GM12865 (cell line): ENCODE data around the gene PTPRN2.

Experiments used
- DNase-seq: peaks from one replicate; pipeline ENCODE4 v3.0.0; 2010; ENCODE audit warnings: low read depth
- H3K4me3 ChIP-seq: 2 replicates; pipeline ENCODE4 v1.5.1; 2011; ENCODE audit warnings: mild to moderate bottlenecking, low read depth, low read length, control low read depth
- TF ChIP-seq, protein P1 (sequence below): IDR thresholded peaks from 2 replicates; pipeline ENCODE4 v1.5.1; 2011; ENCODE audit warnings: low read length, control low read depth, low read depth, inconsistent platforms; ENCODE audit not compliant: insufficient read depth; ENCODE audit errors: missing control alignments

PTPRN2 gene

DNA sequence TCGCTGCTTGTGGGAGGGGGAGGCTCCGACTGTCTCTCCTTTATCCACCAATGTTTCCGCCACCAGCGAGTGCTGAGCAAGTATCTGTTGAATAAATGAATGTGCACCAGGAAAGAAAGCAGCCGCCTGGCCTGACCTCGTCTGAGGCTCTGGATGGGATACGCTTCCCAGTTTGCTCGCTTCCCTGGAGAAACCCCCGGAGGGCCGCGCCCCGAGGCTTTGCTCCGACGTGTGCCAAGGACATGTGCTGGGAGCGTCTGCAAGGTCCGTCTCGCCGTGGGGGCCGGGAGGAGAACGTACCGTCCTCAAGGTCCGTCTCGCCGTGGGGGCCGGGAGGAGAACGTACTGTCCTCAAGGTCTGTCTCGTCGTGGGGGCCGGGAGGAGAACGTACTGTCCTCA, 714.4 kb downstream of the PTPRN2 start:
- TF ChIP-seq, protein P1, sequence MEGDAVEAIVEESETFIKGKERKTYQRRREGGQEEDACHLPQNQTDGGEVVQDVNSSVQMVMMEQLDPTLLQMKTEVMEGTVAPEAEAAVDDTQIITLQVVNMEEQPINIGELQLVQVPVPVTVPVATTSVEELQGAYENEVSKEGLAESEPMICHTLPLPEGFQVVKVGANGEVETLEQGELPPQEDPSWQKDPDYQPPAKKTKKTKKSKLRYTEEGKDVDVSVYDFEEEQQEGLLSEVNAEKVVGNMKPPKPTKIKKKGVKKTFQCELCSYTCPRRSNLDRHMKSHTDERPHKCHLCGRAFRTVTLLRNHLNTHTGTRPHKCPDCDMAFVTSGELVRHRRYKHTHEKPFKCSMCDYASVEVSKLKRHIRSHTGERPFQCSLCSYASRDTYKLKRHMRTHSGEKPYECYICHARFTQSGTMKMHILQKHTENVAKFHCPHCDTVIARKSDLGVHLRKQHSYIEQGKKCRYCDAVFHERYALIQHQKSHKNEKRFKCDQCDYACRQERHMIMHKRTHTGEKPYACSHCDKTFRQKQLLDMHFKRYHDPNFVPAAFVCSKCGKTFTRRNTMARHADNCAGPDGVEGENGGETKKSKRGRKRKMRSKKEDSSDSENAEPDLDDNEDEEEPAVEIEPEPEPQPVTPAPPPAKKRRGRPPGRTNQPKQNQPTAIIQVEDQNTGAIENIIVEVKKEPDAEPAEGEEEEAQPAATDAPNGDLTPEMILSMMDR = no peak
- DNase-seq = no peak
- H3K4me3 ChIP-seq = no peak overlapping the region

DNA sequence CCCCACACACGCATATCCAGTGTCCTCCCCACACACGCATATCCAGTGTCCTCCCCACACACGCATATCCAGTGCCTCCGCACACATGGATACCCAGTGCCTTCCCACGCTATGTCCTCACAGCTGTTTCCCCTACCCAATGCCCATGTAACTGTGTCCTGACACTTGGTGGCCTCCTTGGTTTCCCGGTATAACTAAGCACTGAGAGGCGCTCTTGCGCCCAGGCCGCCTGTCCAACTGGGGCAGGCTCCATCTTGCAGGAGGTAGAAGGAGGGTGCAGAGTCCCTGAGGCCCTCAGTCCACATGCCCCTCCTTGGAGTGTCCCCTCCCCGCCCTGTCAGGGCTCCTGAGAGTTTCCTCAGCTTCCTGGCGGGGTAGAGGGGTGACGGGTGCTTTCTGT, 715.2 kb downstream of the PTPRN2 start:
- no peak for DNase-seq
- TF ChIP-seq, protein P1 = no peak
- no peak overlapping the region for H3K4me3 ChIP-seq

DNA sequence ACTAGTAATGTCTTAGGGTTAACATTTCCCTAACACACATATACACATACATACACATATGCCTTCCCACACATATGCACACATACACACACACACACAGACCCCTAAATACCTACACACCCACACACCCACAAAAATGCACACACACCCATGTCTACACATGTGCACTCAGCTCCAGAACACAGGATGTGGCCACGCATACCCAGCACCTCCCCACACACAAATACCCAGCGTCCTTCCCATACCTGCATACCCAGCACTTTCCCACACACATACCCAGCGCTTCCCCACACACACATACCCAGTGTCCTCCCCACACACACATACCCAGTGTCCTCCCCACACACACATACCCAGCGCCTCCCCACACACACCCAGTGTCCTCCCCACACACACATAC, 715.9 kb downstream of the PTPRN2 start:
- TF ChIP-seq, protein P1 = no peak
- DNase-seq = no peak
- no peak overlapping the region for H3K4me3 ChIP-seq

DNA sequence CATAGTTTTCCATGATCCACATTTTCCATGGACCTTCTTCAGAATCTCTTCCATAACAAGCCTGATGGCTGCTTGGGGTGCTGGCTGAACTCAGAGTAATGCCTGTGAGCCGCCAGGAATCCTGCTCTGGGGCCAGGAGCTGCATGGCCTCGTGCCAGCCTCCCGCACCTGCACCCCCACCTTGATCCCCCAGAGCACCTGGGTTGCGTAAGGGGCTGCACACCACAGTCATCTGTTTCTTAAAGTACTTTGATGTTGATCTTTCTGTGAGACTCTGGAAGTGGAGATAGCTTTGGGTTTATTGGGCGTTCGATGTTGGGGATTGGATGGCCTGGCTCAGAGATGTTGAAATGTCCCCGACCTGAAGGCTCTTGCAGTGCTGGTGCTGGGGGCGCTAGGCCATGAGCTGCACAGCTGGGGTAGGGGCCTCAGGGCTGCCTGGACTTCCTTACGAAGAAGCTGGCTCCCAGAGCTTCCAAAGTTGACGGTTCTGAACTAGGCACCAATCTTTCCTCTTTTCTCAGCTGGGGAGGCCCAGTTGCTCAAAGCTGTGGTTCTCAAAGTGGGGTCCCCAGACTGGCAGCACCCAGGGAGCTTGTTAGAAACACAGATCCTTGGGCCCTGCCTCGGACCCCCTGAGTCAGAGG, 716.9 kb downstream of the PTPRN2 start:
- DNase-seq = no peak
- TF ChIP-seq, protein P1 = no peak
- no peak overlapping the region for H3K4me3 ChIP-seq

DNA sequence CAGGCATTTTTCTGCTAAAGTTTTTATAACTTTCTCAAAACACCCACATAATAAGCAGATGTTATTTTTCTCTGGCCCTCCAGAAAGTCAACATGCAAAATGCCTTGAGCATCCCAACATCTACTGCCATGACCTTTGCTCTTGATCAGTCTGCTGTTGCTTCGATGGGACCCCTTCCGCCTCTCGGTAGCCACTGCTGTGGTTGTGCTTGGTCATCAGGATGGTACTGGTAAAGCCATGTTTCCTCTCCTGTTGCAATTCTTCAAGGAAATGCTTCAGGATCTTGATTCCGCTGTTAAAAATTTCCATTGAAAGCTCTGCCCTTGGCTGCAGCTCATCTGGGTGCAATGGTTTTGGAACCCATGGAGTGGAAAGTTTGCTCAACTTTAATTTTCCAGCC, 717.8 kb downstream of the PTPRN2 start:
- DNase-seq = no peak
- TF ChIP-seq, protein P1 = no peak
- H3K4me3 ChIP-seq = no peak overlapping the region

DNA sequence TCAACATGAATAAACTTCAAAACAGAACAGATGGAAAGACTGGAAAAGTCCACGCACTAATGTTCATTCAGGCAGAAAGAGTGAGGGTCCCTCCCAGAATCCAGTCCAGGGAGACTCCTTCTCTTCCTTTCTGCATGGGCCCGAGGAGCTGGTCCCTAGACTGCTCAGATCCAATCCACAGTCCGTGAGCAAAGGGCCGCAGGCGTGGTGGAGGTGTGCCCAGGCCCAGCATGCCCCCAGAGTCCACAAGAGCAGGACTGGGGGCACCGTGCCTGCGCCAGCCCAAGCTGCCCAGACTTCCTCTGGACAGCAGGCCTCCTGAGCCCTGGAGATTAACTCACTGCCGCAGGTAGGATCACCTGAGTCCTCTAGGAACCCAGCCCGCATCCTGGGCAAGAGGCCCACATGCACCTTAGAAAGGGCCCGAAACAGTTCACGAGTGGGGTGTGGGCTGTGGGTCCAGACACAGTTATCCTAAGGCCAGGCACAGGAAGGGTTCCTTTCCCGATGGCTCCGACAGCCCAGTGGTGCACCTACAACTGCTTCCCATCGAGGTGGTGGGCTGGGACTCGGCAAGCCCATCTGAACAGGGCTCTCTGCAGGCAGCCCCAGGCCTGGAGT, 719.8 kb downstream of the PTPRN2 start:
- TF ChIP-seq, protein P1 = no peak
- H3K4me3 ChIP-seq = no peak overlapping the region
- DNase-seq = no peak

DNA sequence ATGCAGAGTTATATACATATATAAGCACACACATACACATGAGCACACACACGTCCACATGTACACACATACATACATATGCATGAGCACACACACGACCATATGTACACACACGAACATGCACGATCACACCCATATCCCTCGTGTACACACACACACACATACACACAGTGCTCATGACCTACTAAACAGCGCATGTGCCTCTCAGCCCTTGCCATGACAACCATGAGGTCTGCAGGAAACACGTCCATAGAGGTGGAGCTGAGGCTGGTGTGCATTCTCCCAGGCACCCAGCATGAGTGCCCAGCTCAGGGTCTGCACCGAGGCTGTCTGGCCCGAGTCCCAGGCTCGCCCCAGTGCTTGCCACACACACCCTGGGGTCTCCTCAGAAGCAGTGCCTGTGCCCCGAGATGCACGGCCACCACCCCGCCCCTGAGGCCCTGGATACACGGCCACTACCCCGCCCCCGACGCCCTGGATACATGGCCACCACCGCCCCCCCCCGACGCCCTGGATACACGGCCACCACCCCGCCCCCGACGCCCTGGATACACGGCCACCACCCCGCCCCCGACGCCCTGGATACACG, 721.2 kb downstream of the PTPRN2 start:
- no peak for DNase-seq
- no peak overlapping the region for H3K4me3 ChIP-seq

More for the DNA sequence above, 721.2 kb downstream of the PTPRN2 start:
- TF ChIP-seq, protein P1 = no peak
